HG03064 (cell line): Measurements from ENCODE around the gene CDK12.
"Not testable (repeated sequence)": the region's sequence is repeated elsewhere in the genome, so short reads cannot be mapped to it uniquely, and the experiment has no call there.

ENCODE experiments used
- ATAC-seq: cut with Tn5 transposase; IDR thresholded peaks from one replicate; pipeline ENCODE4 v1.9.1; 2021; ENCODE audit warnings: low read depth; ENCODE audit not compliant: unreplicated experiment

The CDK12 gene

GRCh38 chr17:39487946-39488345 is 26.7 kb downstream of the CDK12 start:
- ATAC-seq: no peak

- ATAC-seq: not testable (repeated sequence)
Observed at GRCh38 chr17:39496921-39497320, 35.6 kb downstream of the CDK12 start.

- no peak for ATAC-seq
Observed at GRCh38 chr17:39507511-39507910, 46.2 kb downstream of the CDK12 start.

GRCh38 chr17:39508987-39509386 is 47.7 kb downstream of the CDK12 start:
- no peak for ATAC-seq

- ATAC-seq: no peak
Observed at GRCh38 chr17:39513309-39513708, 52.0 kb downstream of the CDK12 start.

GRCh38 chr17:39513915-39514314 is 52.6 kb downstream of the CDK12 start:
- no peak for ATAC-seq

- ATAC-seq: no peak
Observed at GRCh38 chr17:39517224-39517623, 55.9 kb downstream of the CDK12 start.

- ATAC-seq: no peak
Observed at GRCh38 chr17:39525801-39526506, 64.7 kb downstream of the CDK12 start.

GRCh38 chr17:39527220-39527813 is 66.0 kb downstream of the CDK12 start:
- ATAC-seq: no peak

GRCh38 chr17:39529455-39529854 is 68.2 kb downstream of the CDK12 start:
- ATAC-seq: no peak

GRCh38 chr17:39530513-39530912 is 69.2 kb downstream of the CDK12 start:
- ATAC-seq: no peak

GRCh38 chr17:39531252-39531651 is 70.0 kb downstream of the CDK12 start:
- no peak for ATAC-seq

- no peak for ATAC-seq
Observed at GRCh38 chr17:39533891-39534290, 72.6 kb downstream of the CDK12 start.

- ATAC-seq: no peak
Observed at GRCh38 chr17:39534768-39535405, 73.6 kb downstream of the CDK12 start.

- ATAC-seq: no peak
Observed at GRCh38 chr17:39536468-39536867, 75.2 kb downstream of the CDK12 start.

GRCh38 chr17:39537364-39537763 is 76.1 kb downstream of the CDK12 start:
- not testable (repeated sequence) for ATAC-seq

GRCh38 chr17:39538866-39539265 is 77.6 kb downstream of the CDK12 start:
- no peak for ATAC-seq

- ATAC-seq: no peak
Observed at GRCh38 chr17:39540611-39541010, 79.3 kb downstream of the CDK12 start.

GRCh38 chr17:39541652-39542051 is 80.4 kb downstream of the CDK12 start:
- no peak for ATAC-seq

GRCh38 chr17:39543176-39543575 is 81.9 kb downstream of the CDK12 start:
- no peak for ATAC-seq

- ATAC-seq: no peak
Observed at GRCh38 chr17:39543664-39544063, 82.4 kb downstream of the CDK12 start.

GRCh38 chr17:39544361-39544760 is 83.1 kb downstream of the CDK12 start:
- not testable (repeated sequence) for ATAC-seq
